K562 (cell line): ENCODE measurements around the gene RPAP2. TPM values are rescaled to one million over a fixed set of nuclear protein-coding genes. Genes with fewer than 3 reads are reported as not detected.

Experiments
- C11orf30 ChIP-seq: fragments of 450-650 bp; IDR thresholded peaks from 2 replicates; pipeline ENCODE4 v1.6.1; 2016; ENCODE audit warnings: low read depth, mild to moderate bottlenecking
- CTCFL ChIP-seq: IDR thresholded peaks from 2 replicates; pipeline ENCODE4 v1.6.1; 2011; ENCODE audit warnings: borderline replicate concordance, low read depth, mild to moderate bottlenecking, moderate library complexity, low read length; ENCODE audit not compliant: insufficient read depth, poor library complexity, severe bottlenecking
- EZH2 ChIP-seq: IDR thresholded peaks from 2 replicates; pipeline ENCODE4 v1.6.1; 2012; ENCODE audit warnings: low read depth, mild to moderate bottlenecking, inconsistent platforms, low read length, borderline replicate concordance
- GATAD2A ChIP-seq: fragments of 450-650 bp; IDR thresholded peaks from 2 replicates; pipeline ENCODE4 v1.6.1; 2017
- HNRNPLL ChIP-seq: fragments of 200-400 bp; formaldehyde crosslinking; IDR thresholded peaks from 2 replicates; pipeline ENCODE4 v1.6.1; 2017; ENCODE audit warnings: low read length, low read depth, mild to moderate bottlenecking; ENCODE audit not compliant: poor library complexity, severe bottlenecking
- NCOA2 ChIP-seq, 2 experiments: fragments of 450-650 bp; IDR thresholded peaks; 2 replicates each; pipeline ENCODE4 v1.6.1; 2018; ENCODE audit warnings: mild to moderate bottlenecking in 2 of 2, moderate library complexity in 1 of 2; ENCODE audit not compliant: partially characterized antibody in 2 of 2
- SPI1 ChIP-seq: IDR thresholded peaks from 2 replicates; pipeline ENCODE4 v1.6.1; 2011; ENCODE audit warnings: low read depth, low read length, control low read depth, borderline replicate concordance
- WHSC1 ChIP-seq: IDR thresholded peaks from one replicate; pipeline ENCODE4 v1.6.1; 2012; ENCODE audit warnings: low read length, control low read depth, inconsistent platforms
- ZNF263 ChIP-seq: sonication (generic); formaldehyde crosslinking; IDR thresholded peaks from 2 replicates; pipeline ENCODE4 v1.8.0; 2022; ENCODE audit warnings: mild to moderate bottlenecking, missing genetic modification reagents, borderline replicate concordance
- ZNF444 ChIP-seq: fragments of 250-450 bp; sonication (Bioruptor Pico); IDR thresholded peaks from 2 replicates; pipeline ENCODE4 v1.4.0; 2020; ENCODE audit warnings: mild to moderate bottlenecking, moderate library complexity
- ZNF518B ChIP-seq: fragments of 250-450 bp; sonication (Bioruptor Pico); IDR thresholded peaks from 2 replicates; pipeline ENCODE4 v1.5.0; 2021; ENCODE audit warnings: mild to moderate bottlenecking, moderate library complexity
- polyA plus RNA-seq, 8 experiments: library from polyadenylated mRNA; depleted of rRNA in 4 of 8; stranded (reverse) in 5 of 8; unstranded in 3 of 8; fragments of >200 nt; fragmentation: Nextera tagmentation in 2 of 8; fragmentation: Illumina TruSeq in 1 of 8; extraction: Ambion mirVana in 2 of 8; extraction: Trizol in 1 of 8; gene quantifications; 2 replicates each; pipeline versions ENCODE4 v1.2.1 to v1.2.3, GENCODE V29; 2011 to 2014; ENCODE audit warnings: inconsistent platforms in 1 of 8, missing spikeins in 1 of 8
- total RNA-seq, 7 experiments: library from RNA; depleted of rRNA in 6 of 7; stranded (reverse); fragments of >200 nt in 6 of 7; fragmentation: Illumina TruSeq in 2 of 7; extraction: Trizol in 2 of 7; gene quantifications; 2 replicates each; pipeline versions ENCODE4 v1.2.1 to v1.2.3, GENCODE V29; 2011 to 2021; ENCODE audit warnings: low replicate concordance in 1 of 7
- TF ChIP-seq, protein P1 (sequence below): fragments of 250-450 bp; sonication (Bioruptor Pico); IDR thresholded peaks from 2 replicates; pipeline ENCODE4 v1.8.0; 2021; ENCODE audit warnings: moderate library complexity, mild to moderate bottlenecking, inconsistent platforms
- TF ChIP-seq, protein P2 (sequence below): fragments of 250-450 bp; sonication (Bioruptor Pico); IDR thresholded peaks from 2 replicates; pipeline ENCODE4 v1.8.0; 2021; ENCODE audit warnings: mild to moderate bottlenecking, moderate library complexity

RPAP2 gene
- total and polyA plus RNA-seq, 9 of the 15 experiments (the other 6 are each of a cell fraction or from before 2014, with no cell fraction given) = 6.2 to 41.7 (median 28.7) TPM

GRCh38 chr1:92298573-92299476 lies at the start of gene RPAP2, which contains the start of gene GLMN (continued):
- no peak for TF ChIP-seq NCOA2 (IDR thresholded peaks at IDR 0.05; ENCODE audit: partially characterized antibody in 2 of 2)
- no peak for TF ChIP-seq SPI1
- TF ChIP-seq ZNF518B (CRISPR knock-in tag) = no peak
- TF ChIP-seq ZNF263 (CRISPR knock-in tag) = peak; percentile 37; the same call in 1 of the 2 replicates
- no peak for TF ChIP-seq WHSC1
- TF ChIP-seq ZNF444 (CRISPR knock-in tag) = 0 out of 2 replicates have a peak, but pooled peaks have one; percentile 62
- TF ChIP-seq EZH2 = no peak
- no peak for TF ChIP-seq CTCFL
- peak; percentile 42 for TF ChIP-seq HNRNPLL
- TF ChIP-seq, protein P1, sequence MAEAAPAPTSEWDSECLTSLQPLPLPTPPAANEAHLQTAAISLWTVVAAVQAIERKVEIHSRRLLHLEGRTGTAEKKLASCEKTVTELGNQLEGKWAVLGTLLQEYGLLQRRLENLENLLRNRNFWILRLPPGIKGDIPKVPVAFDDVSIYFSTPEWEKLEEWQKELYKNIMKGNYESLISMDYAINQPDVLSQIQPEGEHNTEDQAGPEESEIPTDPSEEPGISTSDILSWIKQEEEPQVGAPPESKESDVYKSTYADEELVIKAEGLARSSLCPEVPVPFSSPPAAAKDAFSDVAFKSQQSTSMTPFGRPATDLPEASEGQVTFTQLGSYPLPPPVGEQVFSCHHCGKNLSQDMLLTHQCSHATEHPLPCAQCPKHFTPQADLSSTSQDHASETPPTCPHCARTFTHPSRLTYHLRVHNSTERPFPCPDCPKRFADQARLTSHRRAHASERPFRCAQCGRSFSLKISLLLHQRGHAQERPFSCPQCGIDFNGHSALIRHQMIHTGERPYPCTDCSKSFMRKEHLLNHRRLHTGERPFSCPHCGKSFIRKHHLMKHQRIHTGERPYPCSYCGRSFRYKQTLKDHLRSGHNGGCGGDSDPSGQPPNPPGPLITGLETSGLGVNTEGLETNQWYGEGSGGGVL (CRISPR knock-in tag) = no peak
- TF ChIP-seq, protein P2, sequence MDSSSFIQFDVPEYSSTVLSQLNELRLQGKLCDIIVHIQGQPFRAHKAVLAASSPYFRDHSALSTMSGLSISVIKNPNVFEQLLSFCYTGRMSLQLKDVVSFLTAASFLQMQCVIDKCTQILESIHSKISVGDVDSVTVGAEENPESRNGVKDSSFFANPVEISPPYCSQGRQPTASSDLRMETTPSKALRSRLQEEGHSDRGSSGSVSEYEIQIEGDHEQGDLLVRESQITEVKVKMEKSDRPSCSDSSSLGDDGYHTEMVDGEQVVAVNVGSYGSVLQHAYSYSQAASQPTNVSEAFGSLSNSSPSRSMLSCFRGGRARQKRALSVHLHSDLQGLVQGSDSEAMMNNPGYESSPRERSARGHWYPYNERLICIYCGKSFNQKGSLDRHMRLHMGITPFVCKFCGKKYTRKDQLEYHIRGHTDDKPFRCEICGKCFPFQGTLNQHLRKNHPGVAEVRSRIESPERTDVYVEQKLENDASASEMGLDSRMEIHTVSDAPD (CRISPR knock-in tag) = no peak
- no peak for TF ChIP-seq C11orf30
- 0 out of 2 replicates have a peak, but pooled peaks have one; percentile 42 for TF ChIP-seq GATAD2A
